Stomach smooth muscle (tissue), 2 donors: ENCODE measurements around the gene HDAC11.

ENCODE experiments used
- H3K27ac ChIP-seq: one replicate; pipeline ENCODE4 v1.7.0; 2013; ENCODE audit warnings: mild to moderate bottlenecking, low read length, inconsistent platforms
- H3K27me3 ChIP-seq, 2 donors: one replicate each; pipeline ENCODE4 v1.7.0; 2013; ENCODE audit warnings: low read length in 2 of 2; ENCODE audit not compliant: insufficient read depth in 2 of 2, control insufficient read depth in 1 of 2
- H3K36me3 ChIP-seq, 2 donors: one replicate each; pipeline ENCODE4 v1.7.0; 2013; ENCODE audit warnings: low read length in 2 of 2; ENCODE audit not compliant: control insufficient read depth in 2 of 2, insufficient read depth in 2 of 2
- H3K4me1 ChIP-seq: one replicate; pipeline ENCODE4 v1.7.0; 2013; ENCODE audit warnings: low read length; ENCODE audit not compliant: control insufficient read depth, insufficient read depth
- H3K4me3 ChIP-seq, 2 donors: one replicate each; pipeline ENCODE4 v1.7.0; 2013; ENCODE audit warnings: low read length in 2 of 2
- H3K9ac ChIP-seq, 2 donors: one replicate each; pipeline ENCODE4 v1.7.0; 2013; ENCODE audit warnings: low read length in 2 of 2, mild to moderate bottlenecking in 1 of 2
- H3K9me3 ChIP-seq, 2 donors: one replicate each; pipeline ENCODE4 v1.7.0; 2013; ENCODE audit warnings: low read length in 2 of 2; ENCODE audit not compliant: control insufficient read depth in 2 of 2
- donor health status: healthy.
- donor health status: Pancreatic carcinoma.

HDAC11 gene

GRCh38 chr3:13537909-13538296 lies 57.8 kb downstream of the HDAC11 start:
- peaks cover 7% of the 10 kb centered on the region for H3K4me1 ChIP-seq
- H3K36me3 ChIP-seq, result no peaks in the 10 kb centered on the region
- no peak overlapping the region for H3K4me3 ChIP-seq
- H3K9me3 ChIP-seq, result peaks cover 0 to 6% of the 10 kb centered on the region in 2 donors
- no peak overlapping the region for H3K9ac ChIP-seq
- peaks cover 3 to 6% of the 10 kb centered on the region in 2 donors for H3K27me3 ChIP-seq
- H3K27ac ChIP-seq, result no peak overlapping the region

- no peaks in the 10 kb centered on the region for H3K36me3 ChIP-seq
- no peak overlapping the region for H3K9ac ChIP-seq
- no peak overlapping the region for H3K27ac ChIP-seq
- no peak overlapping the region for H3K4me3 ChIP-seq
- H3K9me3 ChIP-seq, result peaks cover 0 to 6% of the 10 kb centered on the region in 2 donors
- peaks cover 3 to 6% of the 10 kb centered on the region in 2 donors for H3K27me3 ChIP-seq
- peaks cover 4% of the 10 kb centered on the region for H3K4me1 ChIP-seq
Observed at GRCh38 chr3:13538520-13539291, 58.6 kb downstream of the HDAC11 start.

- no peaks in the 10 kb centered on the region for H3K36me3 ChIP-seq
- H3K27ac ChIP-seq, result no peak overlapping the region
- peaks cover 0 to 6% of the 10 kb centered on the region in 2 donors for H3K9me3 ChIP-seq
- H3K4me1 ChIP-seq, result peaks cover 4% of the 10 kb centered on the region
- H3K27me3 ChIP-seq, result peaks cover 3 to 6% of the 10 kb centered on the region in 2 donors
- no peak overlapping the region for H3K4me3 ChIP-seq
- no peak overlapping the region for H3K9ac ChIP-seq
Observed at GRCh38 chr3:13539292-13539638, 59.2 kb downstream of the HDAC11 start.

GRCh38 chr3:13539671-13540070 lies 59.6 kb downstream of the HDAC11 start:
- H3K4me3 ChIP-seq, result no peak overlapping the region
- H3K9ac ChIP-seq, result no peak overlapping the region
- peaks cover 7% of the 10 kb centered on the region for H3K4me1 ChIP-seq
- no peaks in the 10 kb centered on the region for H3K36me3 ChIP-seq
- no peak overlapping the region for H3K27ac ChIP-seq
- peaks cover 0 to 6% of the 10 kb centered on the region in 2 donors for H3K9me3 ChIP-seq
- H3K27me3 ChIP-seq, result peaks cover 3 to 6% of the 10 kb centered on the region in 2 donors

- no peaks in the 10 kb centered on the region for H3K36me3 ChIP-seq
- peaks cover 0 to 6% of the 10 kb centered on the region in 2 donors for H3K9me3 ChIP-seq
- H3K27ac ChIP-seq, result no peak overlapping the region
- peaks cover 3% of the 10 kb centered on the region for H3K4me1 ChIP-seq
- H3K27me3 ChIP-seq, result peaks cover 3 to 6% of the 10 kb centered on the region in 2 donors
- H3K4me3 ChIP-seq, result no peak overlapping the region
- no peak overlapping the region for H3K9ac ChIP-seq
Observed at GRCh38 chr3:13540297-13540995, 60.3 kb downstream of the HDAC11 start.

GRCh38 chr3:13541691-13542090 lies 61.6 kb downstream of the HDAC11 start:
- no peak overlapping the region for H3K27ac ChIP-seq
- no peaks in the 10 kb centered on the region for H3K36me3 ChIP-seq
- peaks cover 0 to 2% of the 10 kb centered on the region in 2 donors for H3K27me3 ChIP-seq
- H3K9ac ChIP-seq, result no peak overlapping the region
- peaks cover 3% of the 10 kb centered on the region for H3K4me1 ChIP-seq
- no peak overlapping the region for H3K4me3 ChIP-seq
- H3K9me3 ChIP-seq, result peaks cover 0 to 2% of the 10 kb centered on the region in 2 donors

- peaks cover 0 to 2% of the 10 kb centered on the region in 2 donors for H3K9me3 ChIP-seq
- H3K36me3 ChIP-seq, result no peaks in the 10 kb centered on the region
- H3K9ac ChIP-seq, result no peak overlapping the region
- peaks cover 3% of the 10 kb centered on the region for H3K4me1 ChIP-seq
- no peak overlapping the region for H3K4me3 ChIP-seq
- no peaks in the 10 kb centered on the region for H3K27me3 ChIP-seq
- no peak overlapping the region for H3K27ac ChIP-seq
Observed at GRCh38 chr3:13542142-13542541, 62.0 kb downstream of the HDAC11 start.

GRCh38 chr3:13543253-13543652 lies 63.1 kb downstream of the HDAC11 start:
- H3K36me3 ChIP-seq, result no peaks in the 10 kb centered on the region
- H3K27ac ChIP-seq, result no peak overlapping the region
- H3K27me3 ChIP-seq, result peaks cover 4 to 5% of the 10 kb centered on the region in 2 donors
- H3K4me3 ChIP-seq, result no peak overlapping the region
- peaks cover 0 to 2% of the 10 kb centered on the region in 2 donors for H3K9me3 ChIP-seq
- H3K9ac ChIP-seq, result no peak overlapping the region
- peaks cover 8% of the 10 kb centered on the region for H3K4me1 ChIP-seq

GRCh38 chr3:13544293-13544831 lies 64.3 kb downstream of the HDAC11 start:
- Histone ChIP-seq H3K4me1 (peaks cover 8% of the 10 kb centered on the region), H3K36me3 (no peaks in the 10 kb centered on the region), H3K9me3 (peaks cover 0 to 2% of the 10 kb centered on the region in 2 donors), H3K27me3 (peaks cover 8 to 11% of the 10 kb centered on the region in 2 donors), H3K4me3 (no peak overlapping the region), H3K9ac (no peak overlapping the region), H3K27ac (no peak overlapping the region)

- H3K27me3 ChIP-seq, result peaks cover 13 to 16% of the 10 kb centered on the region in 2 donors
- no peak overlapping the region for H3K27ac ChIP-seq
- peaks cover 8% of the 10 kb centered on the region for H3K4me1 ChIP-seq
- peaks cover 0 to 2% of the 10 kb centered on the region in 2 donors for H3K9me3 ChIP-seq
- H3K4me3 ChIP-seq, result no peak overlapping the region
- H3K9ac ChIP-seq, result no peak overlapping the region
- H3K36me3 ChIP-seq, result no peaks in the 10 kb centered on the region
Observed at GRCh38 chr3:13544951-13545651, 65.0 kb downstream of the HDAC11 start.
